Fibroblast of skin of left quadriceps (primary cell): ENCODE measurements around the gene FGFR4.

ENCODE experiments used
- DNase-seq, 2 experiments: peaks; one replicate each; pipeline ENCODE4 v3.0.0-alpha.2; 2013; ENCODE audit warnings: low read depth in 2 of 2

The FGFR4 gene

GRCh38 chr5:177085985-177086653 lies 596 bp upstream of the FGFR4 start:
- no peak for DNase-seq

DNA sequence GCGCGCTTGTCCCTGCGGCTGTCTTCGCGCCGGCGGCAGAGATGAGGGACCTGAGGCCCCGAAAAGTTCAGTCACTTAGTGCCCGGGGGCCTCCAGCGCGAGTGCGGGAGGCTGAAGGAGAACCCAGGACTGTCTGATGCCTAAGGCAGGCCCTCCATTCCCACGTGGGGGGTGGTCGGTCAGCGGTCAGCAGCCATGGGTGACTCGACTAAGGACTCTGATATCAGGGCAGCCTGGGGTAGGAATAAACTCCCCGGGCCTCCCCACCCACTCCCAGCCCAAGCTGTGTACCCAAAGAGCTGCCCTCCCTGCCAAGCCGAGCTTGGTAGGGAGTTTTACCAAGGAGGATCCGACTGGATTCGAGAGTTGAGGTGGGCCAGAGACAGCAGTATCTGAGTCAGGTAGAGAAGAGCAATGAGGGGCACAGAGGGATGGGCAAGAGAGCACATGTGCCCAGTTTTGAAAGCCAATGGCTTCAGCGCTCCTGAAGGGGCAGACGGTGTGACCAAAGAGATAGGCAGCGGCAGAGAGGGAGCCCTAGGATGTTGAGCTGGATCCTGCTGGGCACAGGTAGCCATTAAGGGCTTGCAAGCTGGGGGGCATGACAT lies 787 bp downstream of the FGFR4 start:
- DNase-seq: no peak

DNA sequence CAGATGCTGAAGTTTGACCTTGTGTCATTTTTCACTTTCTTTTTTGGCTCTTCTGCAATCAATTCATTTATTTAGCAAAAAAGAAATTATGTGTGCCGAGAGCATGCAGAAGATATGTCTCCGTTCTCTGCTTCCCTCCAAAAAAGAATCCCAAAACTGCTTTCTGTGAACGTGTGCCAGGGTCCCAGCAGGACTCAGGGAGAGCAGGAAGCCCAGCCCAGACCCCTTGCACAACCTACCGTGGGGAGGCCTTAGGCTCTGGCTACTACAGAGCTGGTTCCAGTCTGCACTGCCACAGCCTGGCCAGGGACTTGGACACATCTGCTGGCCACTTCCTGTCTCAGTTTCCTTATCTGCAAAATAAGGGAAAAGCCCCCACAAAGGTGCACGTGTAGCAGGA lies 2.4 kb downstream of the FGFR4 start:
- no peak for DNase-seq

- DNase-seq: no peak
Observed at GRCh38 chr5:177089825-177090641, 3.3 kb downstream of the FGFR4 start.

- no peak for DNase-seq
Observed at GRCh38 chr5:177090813-177091212, 4.1 kb downstream of the FGFR4 start.

DNA sequence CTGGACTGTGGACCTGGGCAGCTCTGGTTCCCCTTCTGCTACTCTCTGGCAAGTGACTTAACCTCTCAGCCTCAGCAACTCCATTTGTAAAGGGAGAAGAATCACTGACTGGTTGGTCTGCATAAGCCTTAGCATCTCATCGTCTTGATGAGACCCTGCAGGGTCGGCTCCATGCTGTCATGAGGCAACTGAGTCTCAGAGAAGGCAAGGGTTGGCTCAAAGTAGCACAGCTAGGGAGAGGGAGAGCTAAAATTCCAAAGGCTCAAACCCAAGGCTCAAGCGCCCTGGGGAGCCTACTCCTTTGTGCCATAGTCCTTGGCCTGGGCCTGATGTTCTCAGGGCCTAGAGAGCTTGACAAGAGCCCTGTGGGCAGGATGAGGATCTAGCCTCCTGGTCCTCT lies 4.5 kb downstream of the FGFR4 start:
- DNase-seq: no peak

- no peak for DNase-seq
Observed at GRCh38 chr5:177092178-177093081, 5.7 kb downstream of the FGFR4 start.

- no peak for DNase-seq
Observed at GRCh38 chr5:177093082-177093712, 6.5 kb downstream of the FGFR4 start.

- no peak for DNase-seq
Observed at GRCh38 chr5:177093803-177094202, 7.1 kb downstream of the FGFR4 start.

- no peak for DNase-seq
Observed at GRCh38 chr5:177094224-177095087, 7.7 kb downstream of the FGFR4 start.

DNA sequence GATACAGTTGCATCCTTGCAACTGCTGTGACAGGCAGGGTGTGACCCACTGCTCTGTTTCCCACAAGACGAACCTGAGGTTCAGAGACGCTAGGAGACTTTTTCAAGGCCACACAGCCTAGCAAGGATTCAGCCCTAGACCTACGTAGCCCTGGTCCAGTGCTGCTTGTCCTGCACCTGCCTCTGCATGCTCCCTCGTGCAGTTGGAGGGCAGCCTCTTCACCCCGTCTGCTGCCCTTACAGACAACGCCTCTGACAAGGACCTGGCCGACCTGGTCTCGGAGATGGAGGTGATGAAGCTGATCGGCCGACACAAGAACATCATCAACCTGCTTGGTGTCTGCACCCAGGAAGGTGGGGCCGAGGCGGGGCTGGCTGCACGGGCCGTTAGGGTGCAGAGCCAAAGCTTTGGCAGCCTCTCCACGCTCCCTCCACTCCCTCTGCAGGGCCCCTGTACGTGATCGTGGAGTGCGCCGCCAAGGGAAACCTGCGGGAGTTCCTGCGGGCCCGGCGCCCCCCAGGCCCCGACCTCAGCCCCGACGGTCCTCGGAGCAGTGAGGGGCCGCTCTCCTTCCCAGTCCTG lies 8.5 kb downstream of the FGFR4 start:
- DNase-seq: no peak

DNA sequence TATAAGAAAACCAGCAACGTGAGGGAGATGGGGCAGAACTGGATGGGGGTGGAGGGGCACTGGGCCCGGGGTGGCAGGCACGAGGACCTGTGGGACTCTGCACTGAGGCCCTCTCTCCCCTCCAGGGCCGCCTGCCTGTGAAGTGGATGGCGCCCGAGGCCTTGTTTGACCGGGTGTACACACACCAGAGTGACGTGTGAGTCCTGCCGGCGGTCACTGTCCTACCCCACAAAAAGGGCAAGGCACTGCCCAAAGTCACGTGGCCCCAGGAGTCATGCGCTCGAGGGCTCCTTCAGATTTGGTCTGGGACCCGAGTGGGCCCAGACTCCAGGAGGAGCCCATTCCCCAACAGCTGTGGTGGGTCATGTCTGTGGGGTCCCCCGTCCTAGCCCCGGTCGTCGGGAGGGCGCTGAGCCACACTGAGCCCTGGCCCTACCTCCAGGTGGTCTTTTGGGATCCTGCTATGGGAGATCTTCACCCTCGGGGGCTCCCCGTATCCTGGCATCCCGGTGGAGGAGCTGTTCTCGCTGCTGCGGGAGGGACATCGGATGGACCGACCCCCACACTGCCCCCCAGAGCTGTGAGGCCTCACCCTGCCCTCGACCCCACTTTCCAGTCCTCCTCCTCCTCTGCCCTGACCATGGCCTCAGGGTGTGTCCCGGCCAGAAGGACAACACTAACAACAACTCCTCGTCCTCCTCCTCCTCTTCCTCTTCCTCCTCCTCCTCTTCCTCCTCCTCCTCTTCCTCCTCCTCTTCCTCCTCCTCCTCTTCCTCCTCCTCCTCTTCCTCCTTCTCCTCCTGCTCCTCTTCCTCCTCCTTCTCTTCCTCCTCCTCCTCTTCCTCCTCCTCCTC lies 9.7 kb downstream of the FGFR4 start:
- DNase-seq: no peak

DNA sequence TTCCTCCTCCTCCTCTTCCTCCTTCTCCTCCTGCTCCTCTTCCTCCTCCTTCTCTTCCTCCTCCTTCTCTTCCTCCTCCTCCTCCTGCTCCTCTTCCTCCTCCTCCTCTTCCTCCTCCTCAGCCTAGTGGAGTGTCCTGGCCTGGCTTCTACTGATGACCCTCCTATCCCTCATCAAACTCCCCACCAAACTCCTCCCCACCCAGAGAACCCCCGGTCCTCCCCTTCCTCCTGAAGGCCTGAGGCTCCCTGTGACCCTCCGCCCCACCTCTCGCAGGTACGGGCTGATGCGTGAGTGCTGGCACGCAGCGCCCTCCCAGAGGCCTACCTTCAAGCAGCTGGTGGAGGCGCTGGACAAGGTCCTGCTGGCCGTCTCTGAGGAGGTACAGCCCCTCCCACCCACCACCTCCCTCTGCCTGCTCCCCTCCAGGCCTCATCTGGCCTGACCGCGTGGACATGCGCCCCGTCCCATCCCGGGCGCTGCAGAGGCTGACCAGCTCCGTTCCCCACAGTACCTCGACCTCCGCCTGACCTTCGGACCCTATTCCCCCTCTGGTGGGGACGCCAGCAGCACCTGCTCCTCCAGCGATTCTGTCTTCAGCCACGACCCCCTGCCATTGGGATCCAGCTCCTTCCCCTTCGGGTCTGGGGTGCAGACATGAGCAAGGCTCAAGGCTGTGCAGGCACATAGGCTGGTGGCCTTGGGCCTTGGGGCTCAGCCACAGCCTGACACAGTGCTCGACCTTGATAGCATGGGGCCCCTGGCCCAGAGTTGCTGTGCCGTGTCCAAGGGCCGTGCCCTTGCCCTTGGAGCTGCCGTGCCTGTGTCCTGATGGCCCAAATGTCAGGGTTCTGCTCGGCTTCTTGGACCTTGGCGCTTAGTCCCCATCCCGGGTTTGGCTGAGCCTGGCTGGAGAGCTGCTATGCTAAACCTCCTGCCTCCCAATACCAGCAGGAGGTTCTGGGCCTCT lies 10.6 kb downstream of the FGFR4 start:
- no peak for DNase-seq

GRCh38 chr5:177098120-177098469 lies 11.4 kb downstream of the FGFR4 start:
- no peak for DNase-seq

- DNase-seq: no peak
Observed at GRCh38 chr5:177098470-177099141, 11.9 kb downstream of the FGFR4 start.

DNA sequence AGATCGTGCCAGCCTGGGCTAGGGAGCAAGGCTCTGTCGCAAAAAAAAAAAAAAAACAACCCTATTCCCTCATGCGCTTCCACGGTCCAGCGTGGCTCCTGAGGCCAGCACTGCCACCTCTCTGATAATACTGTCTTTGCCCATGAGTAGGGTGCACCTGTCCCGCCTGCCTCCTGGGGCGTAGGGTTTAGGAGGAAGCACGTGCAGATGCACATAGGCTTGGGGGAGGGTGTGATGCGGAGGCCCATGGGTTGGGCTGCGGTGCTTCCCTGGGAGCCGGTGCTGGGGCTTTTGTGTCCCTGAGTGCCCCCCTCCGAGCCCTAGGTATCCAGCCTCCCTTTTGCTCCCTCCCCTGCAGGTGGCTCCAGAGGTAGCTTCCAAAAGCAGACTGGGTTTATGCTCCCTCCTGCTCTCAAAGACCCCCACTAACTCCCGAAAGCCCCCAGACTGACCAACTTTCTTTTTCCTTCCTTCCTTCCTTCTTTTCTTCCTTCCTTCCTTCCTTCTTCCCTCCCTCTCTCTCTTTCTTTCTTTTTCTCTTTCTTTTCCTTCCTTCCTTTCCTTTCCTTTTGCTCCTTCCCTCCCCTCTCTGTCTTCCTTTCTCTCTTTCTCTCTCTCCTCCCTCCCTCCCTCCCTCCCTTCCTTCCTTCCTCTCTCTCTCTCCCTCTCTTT lies 12.8 kb downstream of the FGFR4 start:
- DNase-seq: no peak

DNA sequence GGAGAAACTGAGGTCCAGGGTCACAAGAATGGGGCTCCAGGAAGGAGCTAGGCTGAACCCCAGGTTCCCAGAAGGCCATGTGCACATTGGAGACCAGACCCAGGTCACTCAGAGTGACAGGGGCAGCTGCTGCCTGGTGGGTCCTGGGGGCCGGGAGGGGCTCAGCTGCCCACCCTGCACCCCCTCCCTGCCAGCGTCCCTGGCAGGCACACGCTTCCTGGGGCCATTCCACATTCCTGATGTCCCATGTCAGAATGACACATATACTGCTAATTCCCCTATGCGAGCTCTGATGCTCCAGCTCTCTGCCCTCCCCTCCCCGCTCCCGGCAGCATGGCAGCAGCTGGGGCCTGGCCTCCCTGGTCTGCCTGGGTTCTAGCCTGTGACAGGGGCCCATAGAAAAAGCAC lies 14.0 kb downstream of the FGFR4 start:
- DNase-seq: no peak
